HepG2 (cell line): Measurements from ENCODE around the gene EFNA4.
A peak's percentile ranks its signal among the peaks of the same experiment; 100 is the strongest.

Source experiments
- ASH2L ChIP-seq: fragments of 300-600, 200-600 bp; sonication (generic); IDR thresholded peaks from 2 replicates; pipeline ENCODE4 v1.7.0; 2017; ENCODE audit warnings: low read depth, mild to moderate bottlenecking, moderate library complexity, mixed read lengths, low read length; ENCODE audit not compliant: insufficient read length
- CTCF ChIP-seq: sonication (generic); formaldehyde crosslinking; IDR thresholded peaks from 2 replicates; pipeline ENCODE4 v1.5.0; 2020; ENCODE audit warnings: mild to moderate bottlenecking, missing genetic modification reagents, moderate library complexity
- GTF2F1 ChIP-seq: fragments of 150-350 bp; IDR thresholded peaks from 2 replicates; pipeline ENCODE4 v1.6.1; 2014; ENCODE audit warnings: low read length
- PCBP2 ChIP-seq: fragments of 200-400 bp; formaldehyde crosslinking; optimal IDR thresholded peaks from 2 replicates; pipeline ENCODE3; 2018; ENCODE audit warnings: low read length, low read depth; ENCODE audit not compliant: poor library complexity, severe bottlenecking
- SMAD3 ChIP-seq: sonication (generic); formaldehyde crosslinking; IDR thresholded peaks from 2 replicates; pipeline ENCODE4 v1.4.0; 2020; ENCODE audit warnings: missing genetic modification reagents
- ZHX1 ChIP-seq: sonication (generic); formaldehyde crosslinking; IDR thresholded peaks from 2 replicates; pipeline ENCODE4 v1.8.1; 2022; ENCODE audit warnings: low read depth, mild to moderate bottlenecking, missing genetic modification reagents

DNA sequence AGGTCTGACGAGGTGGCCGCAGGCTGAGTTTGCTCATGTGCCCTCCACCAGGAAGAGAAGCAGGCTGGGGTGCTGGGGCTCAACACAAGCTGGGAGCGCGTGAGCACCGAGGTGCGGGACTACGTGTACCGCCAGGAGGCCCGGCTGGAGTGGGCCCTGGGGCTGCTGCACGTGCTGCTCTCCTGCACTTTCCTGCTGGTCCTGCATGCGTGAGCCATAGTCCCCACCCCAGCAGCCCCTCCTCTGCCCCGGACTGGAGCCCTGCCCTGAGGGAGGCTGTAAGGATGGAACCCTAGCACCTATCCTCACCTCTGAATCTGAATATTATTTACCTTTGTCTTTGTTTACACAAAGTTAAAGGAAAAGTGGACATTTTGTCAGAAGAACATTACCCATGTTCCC lies 20.2 kb upstream of the EFNA4 start:
- TF ChIP-seq GTF2F1 (no peak), SMAD3 (CRISPR knock-in tag) (no peak), ASH2L (no peak), ZHX1 (CRISPR knock-in tag) (no peak), PCBP2 (no peak), CTCF (CRISPR knock-in tag) (peak; percentile 10; the same call in 1 of the 2 replicates)
